GM19099 (cell line): Measurements from ENCODE around the gene PCDHA6.

Experiments used
- POLR2A ChIP-seq: IDR thresholded peaks from 3 replicates; pipeline ENCODE4 v1.6.1; 2011; ENCODE audit warnings: low read depth; ENCODE audit not compliant: insufficient read length; ENCODE audit errors: extremely low read depth

PCDHA6 gene

GRCh38 chr5:140827704-140828361 lies at the start of gene PCDHA6:
PCDHA6 (plus strand) TSS chr5:140827960; CDS start chr5:140828092, 132 bp downstream.
- TF ChIP-seq POLR2A: no peak

- TF ChIP-seq POLR2A: no peak
Measured at GRCh38 chr5:140780512-140780911, 47.2 kb upstream of the PCDHA6 start.

DNA sequence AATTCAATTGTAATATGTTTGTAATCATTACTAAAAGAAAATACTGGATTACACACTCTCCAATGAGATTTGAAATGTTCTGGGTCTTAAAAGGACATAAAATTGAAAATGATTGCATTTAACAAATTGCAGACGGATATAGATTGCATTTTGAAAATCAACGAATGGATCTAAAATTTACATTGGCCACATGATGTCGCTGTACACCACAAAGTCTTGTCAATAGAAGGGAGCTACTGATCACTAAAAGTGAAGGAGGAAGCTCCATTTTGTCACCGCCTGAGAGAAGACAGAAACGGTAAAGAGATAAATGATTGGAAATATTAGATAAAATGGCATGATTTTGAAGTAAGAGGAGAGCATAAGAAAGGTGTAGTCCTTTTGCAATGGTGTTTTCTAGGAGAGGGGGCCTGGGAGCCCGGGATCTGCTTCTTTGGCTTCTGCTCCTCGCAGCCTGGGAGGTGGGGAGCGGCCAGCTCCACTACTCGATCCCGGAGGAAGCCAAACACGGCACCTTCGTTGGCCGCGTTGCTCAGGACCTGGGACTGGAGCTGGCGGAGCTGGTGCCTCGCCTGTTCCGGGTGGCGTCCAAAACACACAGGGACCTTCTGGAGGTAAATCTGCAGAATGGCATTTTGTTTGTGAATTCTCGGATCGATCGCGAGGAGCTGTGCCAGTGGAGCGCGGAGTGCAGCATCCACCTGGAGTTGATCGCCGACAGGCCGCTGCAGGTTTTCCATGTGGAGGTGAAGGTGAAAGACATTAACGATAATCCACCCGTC lies 41.7 kb upstream of the PCDHA6 start, which contains the start of gene PCDHA1:
Gene PCDHA1, plus strand, starts transcription at position 236 of the 782 bp plus-strand sequence.
- TF ChIP-seq POLR2A: no peak

- no peak for TF ChIP-seq POLR2A
Measured at GRCh38 chr5:140791089-140791488, 36.7 kb upstream of the PCDHA6 start.

DNA sequence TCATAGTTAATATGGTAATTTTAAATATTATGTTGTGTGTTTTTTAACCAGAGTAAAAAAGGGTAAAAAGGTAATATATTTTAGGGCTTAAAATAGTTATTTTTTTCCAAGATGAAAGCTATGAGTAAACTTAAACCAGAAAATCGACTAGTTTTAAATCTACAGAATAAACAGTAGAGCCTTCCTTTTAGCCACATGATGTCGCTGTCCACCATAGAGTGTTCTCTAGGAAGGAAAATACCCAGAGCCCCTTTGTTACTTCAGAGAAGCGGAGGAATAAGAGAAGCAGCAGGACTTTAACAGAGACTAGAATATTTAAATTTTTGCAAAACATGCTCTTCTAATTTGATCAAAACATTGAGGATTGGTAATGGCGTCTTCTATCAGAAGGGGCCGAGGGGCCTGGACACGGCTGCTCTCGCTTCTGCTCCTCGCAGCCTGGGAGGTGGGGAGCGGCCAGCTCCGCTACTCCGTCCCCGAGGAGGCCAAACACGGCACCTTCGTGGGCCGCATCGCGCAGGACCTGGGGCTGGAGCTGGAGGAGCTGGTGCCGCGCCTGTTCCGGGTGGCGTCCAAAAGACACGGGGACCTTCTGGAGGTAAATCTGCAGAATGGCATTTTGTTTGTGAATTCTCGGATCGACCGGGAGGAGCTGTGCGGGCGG lies 33.0 kb upstream of the PCDHA6 start, which contains the start of gene PCDHA2:
Gene PCDHA2, plus strand, starts transcription at position 258 of the 664 bp plus-strand sequence.
- no peak for TF ChIP-seq POLR2A

DNA sequence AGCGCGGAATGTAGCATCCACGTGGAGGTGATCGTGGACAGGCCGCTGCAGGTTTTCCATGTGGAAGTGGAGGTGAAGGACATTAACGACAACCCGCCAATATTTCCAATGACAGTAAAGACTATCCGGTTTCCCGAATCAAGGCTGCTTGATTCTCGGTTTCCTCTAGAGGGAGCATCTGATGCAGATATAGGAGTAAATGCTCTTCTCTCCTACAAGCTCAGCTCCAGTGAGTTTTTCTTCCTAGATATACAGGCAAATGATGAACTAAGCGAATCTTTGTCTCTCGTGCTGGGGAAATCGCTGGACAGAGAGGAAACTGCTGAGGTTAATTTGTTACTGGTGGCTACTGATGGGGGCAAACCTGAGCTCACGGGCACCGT lies 32.5 kb upstream of the PCDHA6 start:
- TF ChIP-seq POLR2A: no peak

GRCh38 chr5:140796718-140797095 lies 31.1 kb upstream of the PCDHA6 start:
- no peak for TF ChIP-seq POLR2A

DNA sequence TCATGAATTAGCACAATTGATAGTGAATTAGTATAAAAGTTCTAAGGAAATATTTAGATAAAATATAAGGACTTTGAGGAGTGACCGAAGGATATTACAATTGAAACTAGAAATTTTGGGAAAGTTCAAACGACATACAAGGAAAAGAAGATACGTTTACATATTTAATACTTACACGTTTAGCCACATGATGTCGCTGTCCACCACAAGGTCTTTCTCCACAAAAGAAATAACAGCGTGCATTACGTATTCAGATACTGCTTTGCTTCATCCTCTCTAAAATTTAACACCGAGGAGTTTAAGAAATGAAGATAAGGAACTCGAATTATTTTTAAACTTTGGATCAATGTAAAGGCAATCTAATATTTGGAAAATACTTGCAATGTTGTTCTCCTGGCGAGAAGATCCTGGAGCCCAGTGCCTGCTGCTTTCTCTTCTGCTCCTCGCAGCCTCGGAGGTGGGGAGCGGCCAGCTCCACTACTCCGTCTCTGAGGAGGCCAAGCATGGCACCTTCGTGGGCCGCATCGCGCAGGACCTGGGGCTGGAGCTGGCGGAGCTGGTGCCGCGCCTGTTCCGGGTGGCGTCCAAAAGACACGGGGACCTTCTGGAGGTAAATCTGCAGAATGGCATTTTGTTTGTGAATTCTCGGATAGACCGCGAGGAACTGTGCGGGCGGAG lies 26.8 kb upstream of the PCDHA6 start, which contains the start of gene PCDHA3:
Gene PCDHA3, plus strand, starts transcription at position 242 of the 678 bp plus-strand sequence.
- TF ChIP-seq POLR2A: no peak

DNA sequence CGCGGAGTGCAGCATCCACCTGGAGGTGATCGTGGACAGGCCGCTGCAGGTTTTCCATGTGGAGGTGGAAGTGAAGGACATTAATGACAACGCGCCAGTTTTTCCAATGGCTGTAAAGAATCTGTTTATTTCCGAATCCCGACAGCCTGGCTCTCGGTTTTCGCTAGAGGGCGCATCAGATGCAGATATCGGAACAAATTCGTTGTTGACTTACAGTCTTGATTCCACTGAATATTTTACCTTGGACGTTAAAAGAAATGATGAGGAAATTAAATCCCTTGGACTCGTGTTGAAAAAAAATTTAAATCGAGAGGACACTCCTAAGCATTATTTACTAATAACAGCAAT lies 26.3 kb upstream of the PCDHA6 start:
- TF ChIP-seq POLR2A: no peak

GRCh38 chr5:140802781-140803271 lies 24.9 kb upstream of the PCDHA6 start:
- no peak for TF ChIP-seq POLR2A

GRCh38 chr5:140806834-140807775 lies 20.7 kb upstream of the PCDHA6 start, which contains the start of gene PCDHA4:
PCDHA4 (plus strand) TSS chr5:140807068.
- TF ChIP-seq POLR2A: no peak

DNA sequence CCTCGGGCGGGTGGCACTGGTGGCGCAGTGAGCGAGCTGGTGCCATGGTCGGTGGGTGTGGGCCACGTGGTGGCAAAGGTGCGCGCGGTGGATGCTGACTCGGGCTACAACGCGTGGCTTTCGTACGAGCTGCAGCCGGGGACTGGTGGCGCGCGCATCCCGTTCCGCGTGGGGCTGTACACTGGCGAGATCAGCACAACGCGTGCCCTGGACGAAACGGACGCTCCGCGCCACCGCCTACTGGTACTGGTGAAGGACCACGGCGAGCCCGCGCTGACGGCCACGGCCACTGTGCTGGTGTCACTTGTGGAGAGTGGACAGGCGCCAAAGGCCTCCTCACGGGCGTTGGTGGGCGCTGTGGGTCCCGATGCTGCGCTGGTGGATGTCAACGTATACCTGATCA lies 18.9 kb upstream of the PCDHA6 start:
- no peak for TF ChIP-seq POLR2A

DNA sequence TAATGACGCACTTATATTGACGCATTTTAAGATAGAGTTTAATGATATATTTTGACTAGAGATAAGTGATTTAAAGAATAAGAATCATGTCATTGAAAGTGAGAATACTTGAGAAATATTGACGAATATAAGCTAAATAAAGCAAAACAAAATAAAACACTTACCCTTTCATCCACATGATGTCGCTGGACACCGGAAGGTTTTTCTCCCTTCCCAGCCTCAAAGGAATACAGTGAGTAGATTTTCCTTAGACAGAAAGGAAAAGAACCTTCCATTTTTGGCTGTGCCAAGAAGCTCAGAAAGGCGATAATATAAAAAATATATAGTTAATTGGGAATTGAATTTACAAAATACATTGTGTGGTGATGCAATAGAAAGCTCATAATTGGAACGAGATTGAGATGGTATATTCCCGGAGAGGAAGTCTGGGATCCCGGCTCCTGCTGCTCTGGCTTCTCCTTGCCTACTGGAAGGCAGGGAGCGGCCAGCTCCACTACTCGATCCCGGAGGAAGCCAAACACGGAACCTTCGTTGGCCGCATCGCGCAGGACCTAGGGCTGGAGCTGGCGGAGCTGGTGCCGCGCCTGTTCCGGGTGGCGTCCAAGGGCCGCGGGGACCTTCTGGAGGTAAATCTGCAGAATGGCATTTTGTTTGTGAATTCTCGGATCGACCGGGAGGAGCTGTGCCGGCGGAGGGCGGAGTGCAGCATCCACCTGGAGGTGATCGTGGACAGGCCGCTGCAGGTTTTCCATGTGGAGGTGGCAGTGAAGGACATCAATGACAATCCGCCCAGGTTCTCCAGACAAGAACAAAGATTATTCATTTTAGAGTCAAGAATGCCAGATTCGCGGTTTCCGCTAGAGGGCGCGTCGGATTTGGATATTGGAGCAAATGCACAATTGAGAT lies 6.1 kb upstream of the PCDHA6 start, which contains the start of gene PCDHA5:
Gene PCDHA5, plus strand, starts transcription at position 239 of the 906 bp plus-strand sequence.
- no peak for TF ChIP-seq POLR2A
